Measurements from ENCODE around the gene ASCC3. TPM values are rescaled to one million over a fixed set of nuclear protein-coding genes. Genes with fewer than 3 reads are reported as not detected.
A peak's percentile ranks its signal among the peaks of the same experiment; 100 is the strongest.

The ASCC3 gene
- total and polyA plus RNA-seq, 2 of the 4 experiments (the other 2 are of a cell fraction) = 25.8 to 104 TPM

GRCh38 chr6:100865525-100865924, 15.6 kb downstream of the ASCC3 start:
- ATAC-seq (ENCODE audit: low read depth) = no peak
- Histone ChIP-seq H2AFZ (replicated peaks; ENCODE audit: low read length, poor library complexity) (no peak overlapping the region), H3K79me1 (ENCODE audit: low read depth in 1 of 2, low read length in 2 of 2) (peaks cover 14 to 16% of the 10 kb centered on the region in 2 experiments; a peak in 3 of 4 replicates), H4K8ac (ENCODE audit: low read depth in 2 of 2, low read length in 2 of 2) (no peak overlapping the region), H2BK20ac (ENCODE audit: low read depth, low read length) (no peak overlapping the region), H2AK9ac (replicated peaks; ENCODE audit: low read depth, low read length, poor library complexity) (no peak overlapping the region), H3K9me3 (ENCODE audit: control insufficient read depth, insufficient read depth, low read length) (no peaks in the 10 kb centered on the region), H3K4ac (ENCODE audit: low read depth, low read length) (no peak overlapping the region), H2AK5ac (ENCODE audit: low read depth, low read length) (no peak overlapping the region), H3K9me1 (ENCODE audit: insufficient read depth, low read length) (peaks cover 2% of the 10 kb centered on the region; the same call in 1 of the 2 replicates), H3K18ac (ENCODE audit: low read depth, low read length) (no peak overlapping the region), H3K36me3 (ENCODE audit: control insufficient read depth, insufficient read depth, low read length) (peaks cover 8% of the 10 kb centered on the region), H3K56ac (ENCODE audit: extremely low read depth, insufficient read depth, low read length) (no peak overlapping the region), H4K91ac (ENCODE audit: insufficient read depth, low read depth, low read length) (no peak overlapping the region), H2BK15ac (ENCODE audit: low read depth, low read length) (no peak overlapping the region), H4K20me1 (ENCODE audit: insufficient read depth, low read length) (peaks cover under 1% of the 10 kb centered on the region; the same call in 1 of the 2 replicates), H3K27ac (ENCODE audit: insufficient read depth, low read length) (no peak overlapping the region), H3K4me2 (ENCODE audit: low read depth, low read length) (no peak overlapping the region), H3K14ac (replicated peaks; ENCODE audit: low read depth, low read length) (no peak overlapping the region), H2BK120ac (ENCODE audit: low read depth, low read length) (no peak overlapping the region), H4K5ac (ENCODE audit: low read depth, low read length) (no peak overlapping the region), H3K23ac (ENCODE audit: low read depth, low read length) (no peak overlapping the region), H3K4me1 (ENCODE audit: control insufficient read depth, insufficient read depth, low read length) (no peaks in the 10 kb centered on the region), H3K27me3 (ENCODE audit: control insufficient read depth, insufficient read depth, low read length) (no peaks in the 10 kb centered on the region), H2BK5ac (ENCODE audit: low read depth, low read length, poor library complexity, severe bottlenecking) (no peak overlapping the region), H3K4me3 (ENCODE audit: insufficient read depth, low read depth, low read length) (no peak overlapping the region), H3K9ac (ENCODE audit: low read depth, low read length) (no peak overlapping the region)
- dilution Hi-C loops (cut with HindIII; ENCODE audit: low sequenced_read_pairs, unreplicated experiment) = no loop called here
- POLR2A ChIA-PET (ENCODE audit: unreplicated experiment) = no interaction called here
- CTCF ChIA-PET = no interaction called here
- DNase-seq = no peak
- intact Hi-C loops (cut with micrococcal nuclease) = no loop called here
- TF ChIP-seq MAFK (IDR thresholded peaks at IDR 0.05; ENCODE audit: low read depth, low read length) (peak; percentile 72), NFE2L2 (IDR thresholded peaks at IDR 0.05; ENCODE audit: low read depth, low read length) (no peak)
- in situ Hi-C loops (cut with MboI; ENCODE audit: low sequenced_read_pairs) = no loop called here
- BruUV-seq (replicated peaks) = no TSS peak
- no CpG with 5 or more reads among the region's 2 CpGs for WGBS, 2 experiments (ENCODE audit: extremely low coverage in 2 of 2, insufficient read length in 1 of 2)
